Measurements from ENCODE around the gene TRIP6. TPM values are rescaled to one million over a fixed set of nuclear protein-coding genes. Genes with fewer than 3 reads are reported as not detected.

The TRIP6 gene
- polyA plus RNA-seq, 10 donors = 29.3 to 58.6 (median 39.7) TPM

DNA sequence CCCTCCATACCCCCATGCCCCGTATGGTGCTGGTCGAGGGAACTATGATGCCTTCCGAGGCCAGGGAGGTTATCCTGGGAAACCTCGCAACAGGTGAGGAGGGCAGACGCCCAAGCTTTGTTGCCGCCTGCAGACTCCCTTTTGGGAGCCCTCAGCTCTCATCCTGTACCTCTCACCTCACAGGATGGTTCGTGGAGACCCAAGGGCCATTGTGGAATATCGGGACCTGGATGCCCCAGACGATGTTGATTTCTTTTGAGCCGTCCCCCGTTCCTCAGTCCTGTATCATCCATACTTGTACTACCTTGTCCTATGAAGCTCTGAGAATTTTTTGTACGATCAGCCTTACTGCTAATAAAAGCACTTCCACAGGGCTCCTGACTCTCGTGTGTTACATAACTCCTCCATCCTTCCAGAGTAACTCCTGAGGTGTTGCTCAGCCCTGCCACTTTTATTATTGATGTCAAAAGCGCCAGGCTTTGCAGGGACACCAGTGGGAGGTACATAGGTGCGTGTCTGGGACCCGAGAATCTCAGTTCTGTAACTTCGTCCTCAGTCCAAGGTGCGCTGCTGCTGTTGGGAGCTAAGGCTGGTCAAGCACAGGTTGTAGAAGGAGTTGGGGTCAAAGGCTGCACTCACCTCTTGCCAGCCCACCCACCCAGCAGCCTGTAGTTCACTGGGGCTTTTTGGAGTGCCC is 21.3 kb downstream of the TRIP6 start:
- peak in 1 of 3 donors; percentile 36 for DNase-seq

DNA sequence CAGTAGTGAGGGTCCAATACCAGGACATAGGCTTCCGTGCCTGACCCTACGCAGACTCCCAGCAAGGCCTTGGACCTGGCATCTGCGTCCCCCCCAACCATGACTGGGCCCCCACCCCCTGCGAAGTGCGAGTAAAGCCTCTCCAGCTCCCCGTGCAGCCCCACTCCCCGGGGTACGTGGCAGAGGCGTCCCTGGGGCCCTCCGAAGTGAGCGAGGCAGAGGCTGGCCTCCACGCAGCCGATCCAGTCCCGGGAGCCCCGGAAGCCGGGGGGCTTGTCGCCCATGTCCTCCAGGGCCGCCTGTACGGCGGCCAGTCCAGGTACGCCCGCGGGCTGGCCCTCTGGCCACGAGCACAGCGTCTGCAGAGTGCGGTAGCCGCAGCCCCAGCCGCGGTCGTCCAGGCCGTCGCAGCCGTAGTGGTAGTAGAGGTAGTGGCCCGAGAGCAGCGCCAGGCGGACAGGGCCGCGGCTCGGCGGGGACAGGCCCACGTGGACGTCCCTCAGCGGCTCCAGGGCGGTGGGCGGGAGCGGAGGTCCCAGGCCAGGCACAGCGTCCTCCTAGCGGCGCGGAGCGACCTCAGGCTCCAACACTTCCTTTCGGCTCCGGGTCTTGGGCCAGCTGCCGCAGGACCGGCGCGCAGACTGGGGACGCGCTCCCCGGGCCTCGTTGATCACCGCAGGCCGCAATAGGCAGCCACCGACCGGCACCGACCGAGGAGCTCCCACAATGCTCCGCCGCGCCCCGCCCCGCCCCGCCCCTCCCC is 22.0 kb downstream of the TRIP6 start, which contains the start of gene UFSP1:
TSS of gene UFSP1 (minus strand) at position 728 of the 763 bp plus-strand sequence. CDS start at position 284, 444 bp downstream.
- DNase-seq = no peak

DNA sequence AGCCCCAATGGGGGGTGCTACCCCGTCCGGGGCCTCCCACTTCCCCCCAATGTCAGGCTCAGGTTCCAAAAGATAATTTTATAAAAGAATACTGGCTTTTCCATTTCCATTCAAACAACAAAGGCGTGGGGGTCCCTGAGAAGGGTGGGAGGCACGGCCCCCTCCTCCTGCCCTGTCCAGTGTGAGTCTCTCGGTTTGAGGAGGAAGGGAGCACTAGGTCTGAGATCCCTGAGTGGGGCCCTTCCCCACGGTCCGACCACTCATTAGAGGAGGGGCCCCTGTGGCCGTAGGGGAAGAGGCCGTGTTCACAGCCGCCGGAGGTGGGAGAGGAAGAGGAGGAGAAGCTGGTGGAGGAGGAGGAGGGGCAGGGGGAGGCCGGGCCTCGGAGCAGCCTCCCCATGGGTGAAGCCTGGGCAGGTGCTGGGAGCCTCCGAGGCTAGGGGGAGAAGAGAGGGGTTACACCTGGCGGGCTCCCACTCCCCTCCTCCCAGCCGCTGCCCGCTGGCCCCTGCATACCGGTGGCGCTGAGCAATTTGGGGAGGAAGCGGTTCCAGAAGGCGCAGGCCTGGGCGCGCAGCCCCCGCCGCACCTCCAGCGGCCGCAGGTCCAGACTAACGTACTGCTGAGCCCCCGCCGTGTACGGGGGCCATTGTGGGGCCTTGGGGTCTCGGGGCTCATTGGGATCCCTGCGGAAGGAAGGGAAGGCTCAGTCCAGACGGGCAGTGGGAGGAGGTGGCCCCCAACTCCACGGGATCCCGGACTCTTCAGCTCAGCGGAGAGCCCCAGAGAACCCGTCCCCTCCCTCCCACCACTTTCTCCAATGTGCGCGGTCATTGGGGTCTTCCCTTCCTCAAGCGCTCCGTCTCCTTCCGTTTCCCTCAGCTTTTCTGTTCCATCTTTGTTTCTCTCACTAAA is 23.7 kb downstream of the TRIP6 start:
- DNase-seq = peak in 1 of 3 donors; percentile 84

DNA sequence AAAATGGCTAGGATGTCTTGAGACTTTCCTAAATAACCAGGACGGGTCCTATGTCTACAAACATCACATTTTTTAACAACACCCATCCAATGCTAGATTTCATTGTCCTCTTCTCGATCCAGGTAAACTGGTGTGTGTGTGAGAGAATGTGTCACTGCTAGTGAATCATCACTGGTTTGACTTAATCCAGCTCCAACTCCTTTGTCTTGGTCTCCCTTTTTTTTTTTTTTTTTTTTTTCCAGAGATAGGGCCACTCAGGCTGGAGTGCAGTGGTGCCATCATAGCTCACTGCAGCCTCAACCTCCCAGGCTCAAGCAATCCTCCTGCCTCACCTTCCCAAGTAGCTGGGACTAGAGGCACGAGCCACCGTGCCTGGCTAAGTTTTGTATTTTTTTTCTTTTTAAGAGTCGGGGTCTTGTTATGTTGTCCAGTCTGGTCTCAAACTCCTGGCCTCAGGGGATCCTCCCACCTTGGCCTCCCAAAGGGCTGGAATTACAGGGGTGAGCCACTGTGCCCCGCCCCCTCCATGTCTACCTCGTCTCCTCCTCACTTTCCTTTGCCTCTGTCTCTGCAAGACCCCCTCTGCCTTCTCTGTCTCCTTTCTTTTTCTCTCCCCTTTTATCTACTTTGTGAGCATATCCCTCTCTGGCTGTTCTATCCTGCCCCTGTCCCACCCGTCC is 24.5 kb downstream of the TRIP6 start:
- DNase-seq = no peak

DNA sequence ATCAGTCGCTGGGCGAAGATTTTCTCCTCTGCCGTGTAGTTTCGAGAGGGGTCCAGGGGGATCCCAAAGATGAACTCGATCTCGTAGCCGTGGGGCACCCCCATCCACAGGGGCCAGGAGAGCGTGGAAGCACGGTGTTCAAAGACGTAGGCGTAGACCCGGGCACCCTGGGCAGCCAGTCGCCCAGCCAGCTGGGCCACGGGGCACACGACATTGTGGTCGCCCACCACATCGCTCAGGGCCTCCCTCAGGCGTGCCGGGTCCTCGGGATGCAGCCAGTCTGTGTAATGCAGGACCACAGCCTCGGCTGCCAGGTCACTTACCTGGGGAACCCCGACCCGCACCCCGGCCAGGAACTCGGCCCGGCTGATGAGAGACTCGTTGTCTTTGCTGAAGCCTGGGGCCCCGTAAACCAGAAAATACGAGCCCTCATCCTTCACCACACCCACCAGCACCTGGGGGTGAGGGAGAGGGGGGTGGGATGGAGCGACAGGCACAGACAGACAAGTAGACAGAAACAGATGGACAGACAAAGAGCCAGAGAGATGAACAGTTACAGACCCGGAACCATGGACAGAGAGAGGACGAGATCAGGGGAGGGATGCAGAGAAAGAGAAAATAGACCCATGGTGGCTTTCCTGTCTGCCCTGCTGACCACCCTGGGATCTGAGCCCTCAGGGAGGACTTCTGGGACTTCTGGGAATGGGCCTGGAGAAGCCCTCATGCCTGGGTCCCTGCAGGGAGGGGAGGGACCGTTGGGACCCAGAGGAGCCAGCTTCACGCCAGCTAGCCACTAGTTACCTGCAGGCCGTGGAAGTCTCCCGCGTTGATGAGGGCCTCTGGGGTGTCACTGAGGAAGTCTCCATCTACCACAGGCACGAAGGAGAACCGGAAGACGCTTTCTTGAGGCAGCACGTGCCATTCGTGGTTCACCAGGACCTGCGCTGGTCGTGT is 25.5 kb downstream of the TRIP6 start:
- DNase-seq = no peak

DNA sequence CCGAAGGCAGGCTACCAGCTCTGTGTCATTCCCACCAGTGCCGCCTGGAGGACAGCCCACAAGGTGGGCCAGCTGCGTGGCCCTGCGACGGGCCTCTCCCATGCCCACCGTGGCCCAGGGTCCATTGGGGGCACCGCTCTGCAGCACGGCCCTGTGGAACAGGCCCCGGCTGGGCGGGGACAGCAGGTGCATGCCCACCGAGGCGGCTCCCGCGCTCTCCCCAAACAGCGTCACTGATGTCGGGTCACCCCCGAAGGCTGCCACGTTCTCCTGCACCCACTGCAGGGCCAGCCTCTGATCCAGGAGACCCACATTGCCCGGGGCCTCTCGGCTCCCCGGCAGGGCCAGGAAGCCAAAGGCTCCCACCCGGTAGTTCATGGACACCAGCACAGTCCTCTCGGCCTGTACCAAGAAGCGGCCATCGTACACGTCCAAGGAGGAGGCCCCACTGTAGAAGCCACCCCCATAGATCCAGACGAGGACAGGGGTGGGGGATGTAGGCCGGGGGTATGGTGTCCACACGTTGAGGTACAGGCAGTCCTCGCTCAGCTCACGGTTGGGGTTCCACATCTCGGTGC is 26.2 kb downstream of the TRIP6 start:
- DNase-seq = no peak

DNA sequence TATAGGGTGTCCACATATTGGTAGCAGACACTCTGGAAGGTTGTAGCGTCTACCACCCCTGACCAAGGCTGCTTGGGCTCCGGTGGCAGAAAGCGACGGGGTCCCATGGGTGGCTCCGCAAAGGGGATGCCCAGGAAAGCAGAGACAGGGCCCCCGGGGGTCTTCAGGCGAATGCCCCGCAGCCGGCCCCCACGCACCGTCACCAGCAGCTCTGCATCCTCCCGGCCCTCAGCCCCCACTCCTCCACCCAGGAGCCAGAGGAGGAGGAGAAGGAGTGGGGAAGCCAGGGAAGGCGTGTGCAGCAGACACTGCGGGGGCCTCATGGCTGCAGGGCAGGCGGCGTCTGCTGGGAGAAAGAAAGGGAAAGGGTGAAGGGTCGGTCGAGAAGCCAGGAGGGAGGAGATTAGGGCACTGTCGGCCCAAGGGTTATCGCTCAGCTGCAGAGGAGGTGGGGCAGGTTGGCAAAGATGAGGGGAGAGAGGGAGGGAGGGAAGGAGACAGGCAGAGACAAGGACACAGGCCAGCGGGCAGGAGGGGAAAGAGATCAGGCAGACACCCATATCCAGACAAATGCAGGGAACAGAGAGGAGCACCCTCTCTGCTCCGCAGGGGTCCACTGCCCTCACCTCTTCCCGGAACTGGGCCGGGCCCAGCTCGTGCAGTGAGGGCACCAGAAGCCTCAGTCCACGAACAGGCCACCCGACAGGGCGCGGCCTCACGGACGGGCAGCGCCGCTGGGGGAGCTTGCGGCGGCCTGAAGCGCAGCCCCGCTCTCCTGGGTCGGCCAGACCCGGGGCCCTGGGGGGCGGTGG is 26.9 kb downstream of the TRIP6 start:
- peak in 1 of 3 donors; percentile 67 for DNase-seq

DNA sequence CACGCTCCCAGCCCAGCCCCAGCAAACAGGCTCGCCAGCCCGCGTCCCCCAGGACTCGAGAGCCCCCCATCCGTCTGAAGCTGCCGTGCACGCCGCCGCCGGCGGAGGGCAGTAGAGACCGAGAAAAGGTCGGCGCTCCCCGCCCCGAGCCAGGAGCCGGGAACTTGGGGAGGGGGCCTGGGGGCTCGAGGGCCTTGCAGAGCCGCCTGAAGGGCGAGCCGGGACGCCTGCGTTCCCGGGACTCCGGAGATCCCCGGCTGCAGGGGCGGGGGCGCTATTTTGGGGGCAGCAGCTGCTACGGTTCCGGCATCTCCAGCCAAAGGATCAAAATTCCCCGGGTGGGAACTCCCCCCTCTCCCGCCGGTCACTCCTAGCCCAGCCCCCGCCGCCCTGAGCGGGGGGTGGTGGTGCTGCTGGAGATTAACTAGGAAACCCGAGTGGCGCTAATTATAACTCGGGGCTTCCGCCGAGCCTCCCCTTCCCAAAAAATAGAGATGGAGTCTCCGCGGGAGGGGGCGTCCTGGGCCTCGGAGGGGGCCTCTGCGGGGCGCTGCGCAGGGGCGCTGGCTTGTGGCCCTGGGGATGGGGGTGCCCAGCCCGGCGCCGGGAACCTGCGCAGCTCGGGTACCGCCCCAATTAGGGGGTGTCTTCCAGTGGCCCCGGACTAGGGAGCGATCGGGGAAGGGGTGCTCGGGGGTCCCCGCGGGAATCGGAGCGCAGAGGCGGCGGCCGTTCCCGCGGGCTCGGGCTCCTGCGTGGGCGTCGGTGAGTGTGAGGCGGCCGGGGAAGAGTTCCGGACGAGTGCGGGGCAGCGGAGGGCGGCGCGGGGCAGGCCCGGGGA is 27.9 kb downstream of the TRIP6 start:
- peak; percentile 71 to 79 (median 74) for DNase-seq

DNA sequence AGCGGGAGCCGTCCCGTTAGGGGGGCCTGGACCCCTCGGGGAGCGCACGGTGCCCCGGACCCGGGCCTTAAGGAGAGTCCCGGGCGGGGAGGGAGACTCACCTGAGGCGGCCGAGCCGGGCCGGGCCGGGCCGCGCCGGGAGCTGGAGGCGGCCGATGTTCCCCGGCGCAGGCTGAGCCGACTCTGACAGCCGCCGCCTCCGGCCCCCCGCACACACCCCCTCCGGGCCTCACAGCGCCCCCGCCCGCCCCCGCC is 28.4 kb downstream of the TRIP6 start, which contains the start of gene ACHE:
TSS of gene ACHE (minus strand) at position 188 of the 255 bp plus-strand sequence. CDS start 1,656 bp downstream, outside the sequence.
- no peak for DNase-seq

DNA sequence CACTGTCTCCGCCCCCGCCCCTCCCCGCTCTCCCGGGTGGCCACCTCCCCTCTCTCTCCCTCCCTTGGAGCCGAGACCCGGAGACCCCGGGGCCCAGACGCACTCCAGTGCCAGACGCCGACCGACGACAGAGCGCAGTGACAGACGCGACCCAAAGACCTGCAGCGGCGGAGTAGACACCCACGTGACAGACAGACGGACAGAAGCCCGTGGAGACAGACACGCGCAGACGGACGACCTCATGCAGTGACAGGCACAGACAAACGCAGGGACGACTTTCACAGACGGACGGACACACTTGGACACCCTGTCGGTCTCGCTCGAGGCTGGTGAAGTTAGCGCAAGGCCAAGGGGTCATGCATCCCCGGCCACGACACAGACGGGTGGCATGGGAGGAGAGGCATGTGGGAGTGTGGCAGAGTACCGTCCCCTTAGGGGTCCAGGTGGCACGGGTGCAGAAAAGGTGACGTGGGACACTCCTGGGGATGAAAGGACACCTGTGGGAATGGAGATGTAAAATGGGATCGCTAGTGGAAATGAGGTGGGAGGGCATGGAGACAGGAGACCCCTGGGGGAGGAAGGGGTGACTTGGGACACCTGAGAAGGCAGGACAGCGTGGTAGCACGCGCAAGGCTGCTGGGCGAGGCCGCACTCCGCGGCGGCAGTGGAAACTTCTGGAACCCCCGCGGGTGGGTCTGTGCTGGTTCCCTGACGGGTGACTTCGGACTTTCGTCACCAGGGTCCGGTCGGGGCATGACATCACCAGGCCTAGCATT is 29.0 kb downstream of the TRIP6 start:
- DNase-seq = peak in 1 of 3 donors; percentile 65

DNA sequence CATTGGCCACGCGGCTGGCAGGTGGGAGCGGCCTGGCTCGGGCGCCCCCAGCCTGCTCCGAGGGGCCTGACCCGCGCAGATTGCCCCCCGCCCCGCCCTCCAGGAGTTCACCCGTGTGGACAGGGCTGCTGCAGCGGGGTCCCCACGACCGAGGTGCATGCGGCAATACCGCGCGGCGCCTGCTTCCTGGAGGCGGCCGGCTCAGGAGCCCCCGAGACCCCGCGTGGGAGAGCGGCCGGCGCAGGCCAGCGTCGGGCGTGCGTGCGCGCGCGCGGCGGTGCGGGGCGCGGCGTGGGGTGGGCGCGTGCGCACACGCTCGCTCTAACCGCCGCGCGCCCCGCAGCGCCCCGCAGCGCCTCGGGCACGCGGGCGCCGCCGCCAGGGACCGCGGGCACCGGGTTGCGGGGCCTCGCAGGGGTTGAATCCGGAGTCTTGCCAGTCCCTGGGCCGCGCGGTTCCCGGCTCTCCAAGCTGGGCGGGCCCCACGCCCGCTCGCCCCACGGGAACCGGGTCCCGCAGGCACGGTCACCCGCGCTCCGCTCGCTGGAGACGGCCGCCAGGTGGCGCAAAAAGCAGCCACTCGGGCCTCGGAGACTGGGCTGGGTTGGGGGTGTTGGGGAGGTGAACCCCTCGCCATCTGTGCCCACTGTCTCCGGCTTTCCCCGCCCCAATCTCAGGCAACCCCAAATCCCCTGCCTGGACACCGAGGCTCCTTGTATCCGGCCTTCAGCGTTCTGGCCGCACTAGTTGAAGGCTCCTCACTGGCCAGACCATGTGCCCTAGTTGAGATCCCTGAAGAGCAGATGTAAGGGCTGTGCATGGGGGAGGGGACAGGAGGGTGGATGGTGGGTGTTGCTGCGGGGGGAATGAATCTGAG is 29.8 kb downstream of the TRIP6 start:
- peak in 1 of 3 donors; percentile 67 for DNase-seq

DNA sequence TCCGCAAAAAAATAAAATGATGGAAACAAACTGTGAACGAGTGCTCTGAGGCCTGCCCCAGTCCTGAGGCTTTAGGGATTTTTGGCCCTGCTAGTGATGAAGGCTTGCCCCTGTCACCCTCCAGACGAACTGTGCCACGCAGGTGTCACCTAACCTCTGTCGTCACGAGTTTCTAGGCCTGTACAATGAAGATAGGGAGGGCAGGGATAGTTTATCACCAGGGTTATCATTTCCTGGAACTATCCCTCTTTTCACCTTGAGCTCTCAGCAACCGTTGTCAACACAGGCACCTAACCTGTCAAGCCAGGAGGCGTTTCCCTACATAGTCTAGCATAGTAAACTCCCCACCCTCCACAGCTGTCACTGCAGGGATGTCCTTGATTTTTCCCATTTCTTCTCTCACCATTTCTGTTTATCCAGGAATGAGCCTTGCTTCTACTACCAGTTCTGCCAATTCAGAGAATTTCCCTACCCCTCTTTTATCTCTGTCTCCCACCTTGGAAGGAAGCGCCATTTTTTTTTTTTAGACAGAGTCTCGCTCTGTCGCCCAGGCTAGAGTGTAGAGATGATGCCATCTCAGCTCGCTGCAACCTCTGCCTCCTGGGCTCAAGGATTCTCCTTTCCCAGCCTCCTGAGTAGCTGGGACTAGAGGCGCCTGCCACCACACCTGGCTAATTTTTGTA is 30.7 kb downstream of the TRIP6 start:
- DNase-seq = no peak

DNA sequence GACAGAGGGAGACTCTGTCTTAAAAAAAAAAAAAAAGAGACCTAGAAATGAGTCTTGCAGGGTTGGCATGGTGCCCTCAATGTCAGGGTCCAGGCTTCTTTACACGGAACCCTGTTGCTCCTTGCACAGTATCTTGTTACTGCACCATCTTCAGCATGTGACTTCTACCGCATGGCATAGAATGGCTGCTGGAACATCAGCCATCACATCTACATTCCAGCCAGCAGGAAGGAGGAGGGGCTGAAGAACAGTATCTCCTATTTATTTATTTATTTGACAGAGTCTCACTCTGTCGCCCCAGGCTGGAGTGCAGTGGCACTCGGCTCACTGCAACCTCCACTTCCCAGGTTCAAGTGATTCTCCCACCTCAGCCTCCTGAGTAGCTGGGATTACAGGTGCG is 32.2 kb downstream of the TRIP6 start:
- DNase-seq = no peak

DNA sequence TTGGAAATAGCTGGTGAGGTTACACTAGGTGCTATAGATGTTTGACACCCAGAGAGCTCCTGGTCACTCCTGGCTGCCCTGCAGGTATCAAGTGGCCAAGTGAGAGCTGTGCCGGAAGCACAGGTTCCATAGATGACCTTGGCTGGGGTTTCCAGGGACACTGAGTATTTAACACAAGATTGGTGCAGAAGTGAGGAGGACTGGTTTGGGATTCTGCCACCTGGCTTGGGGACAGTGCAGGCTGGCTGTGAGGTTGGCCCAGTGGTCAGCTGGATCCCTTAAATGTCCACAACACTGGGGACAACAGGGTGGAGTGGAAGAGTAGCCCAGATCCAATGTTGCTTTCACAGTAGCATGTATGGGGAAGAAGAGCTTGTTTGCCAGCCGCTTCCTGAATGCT is 33.8 kb downstream of the TRIP6 start:
- no peak for DNase-seq

DNA sequence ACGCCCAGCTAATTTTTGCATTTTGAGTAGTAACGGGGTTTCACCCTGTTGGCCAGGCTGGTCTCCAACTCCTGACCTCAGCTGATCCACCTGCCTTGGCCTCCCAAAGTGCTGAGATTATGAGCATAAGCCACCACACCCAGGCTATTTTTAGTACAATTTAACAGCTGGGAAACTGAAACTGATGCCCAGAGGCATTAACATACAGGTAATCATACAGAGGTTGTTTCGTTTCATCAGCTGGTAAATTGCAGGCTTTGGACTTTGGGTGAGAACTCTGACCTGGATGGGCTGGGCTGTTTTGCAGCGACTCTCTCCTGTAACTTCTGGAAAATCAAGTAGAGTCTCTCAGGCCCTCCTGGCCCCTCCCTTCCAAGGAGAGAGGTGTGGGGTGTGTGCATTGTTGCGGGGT is 34.7 kb downstream of the TRIP6 start:
- no peak for DNase-seq

DNA sequence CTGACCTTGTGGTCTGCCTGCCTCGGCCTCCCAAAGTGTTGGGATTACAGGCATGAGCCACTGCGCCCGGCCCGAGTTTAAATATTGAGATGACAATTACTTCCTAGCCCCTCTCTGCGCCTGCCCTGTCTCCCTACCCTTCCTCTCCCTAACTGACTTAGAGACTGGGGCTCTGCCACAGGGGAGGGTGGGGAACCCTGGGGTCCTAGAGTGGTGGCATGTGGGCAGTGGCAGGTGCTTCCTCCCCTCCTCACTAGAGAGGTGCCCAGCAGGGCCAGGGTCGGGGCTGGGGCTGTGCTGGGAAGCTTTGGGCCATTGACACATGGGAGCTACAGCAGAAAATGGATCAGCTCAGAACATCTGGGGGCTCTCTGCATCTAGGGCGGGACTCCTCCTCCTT is 35.5 kb downstream of the TRIP6 start:
- DNase-seq = no peak
